NCI-H2227 treated with DMSO at 0.1 percent for 48 hours (cell line): ENCODE results near the gene TEKT1.
"Not testable (repeated sequence)": the region's sequence is repeated elsewhere in the genome, so short reads cannot be mapped to it uniquely, and the experiment has no call there.

Experiments used
- DNase-seq: peaks from one replicate; lab custom pipeline; 2025; lab: John Stamatoyannopoulos, UW

TEKT1 gene

DNA sequence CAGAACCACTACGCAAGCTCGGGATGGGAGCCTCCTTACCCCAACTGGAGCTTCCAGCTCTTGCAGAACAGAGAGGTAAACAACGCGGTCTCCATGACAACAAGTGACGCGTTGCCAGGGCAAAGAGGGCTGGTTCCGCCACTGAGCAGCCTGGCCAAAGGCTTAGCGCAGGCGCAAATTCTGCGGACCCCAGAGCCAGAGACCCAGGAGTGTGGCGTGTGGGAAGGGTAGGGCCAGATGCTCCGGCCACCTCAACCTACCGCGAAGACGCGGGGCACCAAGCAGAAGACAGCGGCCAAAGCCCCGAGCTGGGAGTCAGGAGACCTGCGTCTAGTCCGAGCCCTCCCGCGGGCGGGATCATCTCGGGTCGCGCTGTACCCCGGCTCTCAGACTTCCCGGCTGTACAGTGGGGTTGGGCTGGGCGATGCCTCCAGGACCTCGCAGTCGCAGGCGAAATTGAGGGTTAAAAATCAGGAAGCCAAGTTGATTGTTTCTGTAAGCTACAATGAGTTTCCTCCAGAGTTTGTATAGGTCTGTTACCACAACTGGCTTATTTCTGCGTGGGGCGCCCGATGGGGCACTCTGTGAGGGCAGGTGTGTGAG lies at the start of gene TEKT1:
TEKT1 (minus strand) TSS at position 69 of the 603 bp plus-strand sequence. CDS start 1,353 bp downstream, outside the sequence.
- DNase-seq, result peak; percentile 56

GRCh38 chr17:6879221-6879975 lies 47.9 kb upstream of the TEKT1 start:
- DNase-seq, result not testable (repeated sequence)

DNA sequence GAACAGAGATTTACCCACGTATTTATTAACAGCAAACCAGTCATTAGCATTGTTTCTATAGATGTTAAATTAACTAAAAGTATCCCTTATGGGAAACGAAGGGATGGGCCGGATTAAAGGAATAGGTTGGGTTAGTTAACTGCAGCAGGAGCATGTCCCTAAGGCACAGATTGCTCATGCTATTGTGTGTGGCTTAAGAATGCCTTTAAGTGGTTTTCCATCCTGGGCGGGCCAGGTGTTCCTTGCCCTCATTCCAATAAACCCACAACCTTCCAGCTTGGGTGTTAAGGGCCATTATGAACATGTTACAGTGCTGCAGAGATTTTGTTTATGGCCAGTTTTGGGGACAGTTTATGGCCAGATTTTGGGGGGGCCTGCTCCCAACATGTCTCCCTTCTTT lies 43.7 kb upstream of the TEKT1 start:
- not testable (repeated sequence) for DNase-seq

GRCh38 chr17:6872936-6873335 lies 41.4 kb upstream of the TEKT1 start:
- DNase-seq, result no peak

- no peak for DNase-seq
Measured at GRCh38 chr17:6870841-6871240, 39.3 kb upstream of the TEKT1 start.

- DNase-seq, result no peak
Measured at GRCh38 chr17:6868582-6868981, 37.1 kb upstream of the TEKT1 start.

DNA sequence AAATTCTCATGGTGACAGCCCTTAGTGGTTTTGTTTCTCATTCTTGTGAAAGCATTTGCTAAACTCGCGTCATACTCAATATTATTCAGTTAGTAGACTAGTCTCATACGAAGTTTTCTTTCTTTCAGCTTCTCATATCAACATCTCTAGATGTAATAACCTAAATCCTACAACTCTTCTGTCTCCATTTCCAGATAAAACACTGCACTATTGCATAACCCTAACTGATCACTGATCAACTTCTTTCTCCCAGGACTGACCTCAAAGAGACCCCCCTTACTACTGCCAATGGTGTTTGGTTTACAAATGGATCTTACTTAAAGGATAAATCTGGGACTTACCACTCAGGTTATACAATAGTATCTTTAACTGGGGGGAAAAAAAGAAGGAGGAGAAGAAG lies 36.3 kb upstream of the TEKT1 start:
- DNase-seq, result no peak

DNA sequence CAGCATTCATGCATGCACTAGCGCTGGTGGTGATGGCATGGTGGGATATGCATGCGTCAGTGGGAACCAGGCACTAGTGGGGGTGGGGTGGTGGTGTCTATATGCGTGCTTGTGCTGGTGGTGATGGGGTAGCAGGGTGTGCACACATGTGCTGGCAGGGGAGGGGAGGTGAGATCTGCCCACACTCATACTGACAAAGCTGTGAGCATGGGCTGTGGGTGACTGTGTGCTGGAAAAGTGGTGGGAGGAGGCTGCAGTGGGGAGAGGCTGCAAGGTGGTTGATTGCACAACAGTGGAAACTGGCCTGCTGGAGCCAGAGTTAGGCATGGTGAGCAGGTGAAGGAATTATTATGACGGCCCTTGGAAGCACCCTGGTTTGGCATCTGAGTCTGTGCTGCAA lies 31.3 kb upstream of the TEKT1 start:
- DNase-seq, result no peak

- DNase-seq, result no peak
Measured at GRCh38 chr17:6862122-6862521, 30.6 kb upstream of the TEKT1 start.

DNA sequence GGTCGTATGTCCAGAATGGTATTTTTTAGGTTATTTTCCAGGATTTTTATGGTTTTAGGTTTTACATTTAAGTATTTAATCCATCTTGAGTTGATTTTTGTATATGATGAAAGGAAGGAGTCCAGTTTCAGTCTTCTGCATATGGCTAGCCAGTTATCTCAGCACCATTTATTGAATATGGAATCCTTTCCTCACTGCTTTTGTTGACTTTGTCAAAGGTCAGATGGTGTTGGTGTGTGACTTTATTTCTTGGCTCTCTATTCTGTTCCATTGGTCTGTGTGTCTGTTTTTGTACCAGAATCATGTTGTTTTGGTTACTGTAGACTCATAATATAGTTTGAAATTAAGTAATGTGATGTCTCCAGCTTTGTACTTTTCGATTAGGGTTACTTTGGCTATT lies 26.4 kb upstream of the TEKT1 start:
- no peak for DNase-seq

DNA sequence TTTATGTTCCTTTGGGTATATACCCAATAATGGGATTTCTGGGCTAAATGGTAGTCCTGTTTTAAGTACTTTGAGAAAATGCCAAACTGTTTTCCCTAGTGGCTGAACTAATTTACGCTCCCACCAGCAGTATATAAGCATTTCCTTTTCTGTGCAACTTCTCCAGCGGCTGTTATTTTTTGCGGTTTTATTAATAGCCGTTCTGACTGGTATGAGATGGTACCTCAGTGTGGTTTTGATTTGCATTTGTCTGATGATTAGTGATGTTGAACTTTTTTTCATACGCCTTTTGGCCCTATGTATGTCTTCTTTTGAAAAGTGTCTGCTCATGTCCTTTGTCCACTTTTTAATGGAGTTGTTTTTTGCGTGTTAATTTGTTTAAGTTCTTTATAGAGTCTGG lies 25.8 kb upstream of the TEKT1 start:
- no peak for DNase-seq

GRCh38 chr17:6856051-6856450 lies 24.5 kb upstream of the TEKT1 start:
- no peak for DNase-seq

DNA sequence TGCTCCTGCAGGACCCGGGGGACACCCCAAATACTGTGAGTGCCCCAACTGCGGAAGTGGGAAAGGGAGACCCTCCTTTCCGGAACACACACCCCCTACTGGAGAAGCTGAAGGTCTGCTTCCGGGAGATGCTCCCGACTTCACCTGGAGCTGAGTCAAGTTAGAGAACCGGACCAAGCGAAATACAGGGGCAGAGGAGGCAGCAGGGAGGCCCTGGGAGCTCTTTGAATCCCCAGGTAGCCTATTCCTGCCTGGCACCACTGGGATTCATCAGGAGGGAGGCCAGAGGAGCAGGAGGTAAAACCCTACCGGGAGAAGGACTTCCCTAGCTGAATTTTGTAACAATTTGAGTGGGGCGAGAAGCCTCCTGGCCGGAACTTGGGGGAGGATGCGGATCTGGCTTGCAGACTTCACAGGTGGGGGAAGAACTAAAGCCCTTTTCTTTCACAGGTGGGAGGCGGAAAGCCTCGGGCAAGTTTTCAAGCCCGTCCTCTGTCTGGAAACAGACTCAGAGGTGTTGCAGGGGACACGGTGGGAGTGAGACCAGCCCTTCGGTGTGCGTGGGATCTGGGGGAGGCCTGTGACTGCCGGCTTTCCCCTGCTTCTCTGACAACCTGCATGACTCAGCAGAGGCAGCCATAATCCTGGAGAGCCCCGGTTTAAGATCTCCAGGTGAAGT lies 22.4 kb upstream of the TEKT1 start:
- DNase-seq, result no peak

DNA sequence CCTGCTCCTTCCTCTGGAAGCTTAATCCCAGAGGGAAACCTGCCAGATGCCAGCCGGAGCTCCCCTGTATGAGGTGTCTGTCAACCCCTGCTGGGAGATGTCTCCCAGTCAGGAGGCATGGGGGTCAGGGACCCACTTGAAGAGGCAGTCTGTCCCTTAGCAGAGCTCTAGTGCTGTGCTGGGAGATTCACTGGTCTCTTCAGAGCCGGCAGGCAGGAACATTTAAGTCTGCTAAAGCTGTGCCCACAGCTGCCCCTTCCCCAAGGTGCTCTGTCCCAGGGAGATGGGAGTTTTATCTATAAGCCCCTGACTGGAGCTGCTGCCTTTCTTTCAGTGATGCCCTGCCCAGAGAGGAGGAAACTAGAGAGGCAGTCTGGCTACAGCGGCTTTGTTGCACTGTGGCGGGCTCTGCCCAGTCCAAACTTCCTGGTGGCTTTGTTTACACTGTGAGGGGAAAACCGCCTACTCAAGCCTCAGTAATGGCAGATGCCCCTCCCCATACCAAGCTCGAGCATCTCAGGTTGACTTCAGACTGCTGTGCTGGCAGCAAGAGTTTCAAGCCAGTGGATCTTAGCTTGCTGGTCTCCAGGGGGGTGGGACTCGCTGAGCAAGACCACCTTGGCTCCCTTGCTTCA lies 17.1 kb upstream of the TEKT1 start:
- DNase-seq, result not testable (repeated sequence)

- DNase-seq, result not testable (repeated sequence)
Measured at GRCh38 chr17:6846138-6846537, 14.6 kb upstream of the TEKT1 start.

DNA sequence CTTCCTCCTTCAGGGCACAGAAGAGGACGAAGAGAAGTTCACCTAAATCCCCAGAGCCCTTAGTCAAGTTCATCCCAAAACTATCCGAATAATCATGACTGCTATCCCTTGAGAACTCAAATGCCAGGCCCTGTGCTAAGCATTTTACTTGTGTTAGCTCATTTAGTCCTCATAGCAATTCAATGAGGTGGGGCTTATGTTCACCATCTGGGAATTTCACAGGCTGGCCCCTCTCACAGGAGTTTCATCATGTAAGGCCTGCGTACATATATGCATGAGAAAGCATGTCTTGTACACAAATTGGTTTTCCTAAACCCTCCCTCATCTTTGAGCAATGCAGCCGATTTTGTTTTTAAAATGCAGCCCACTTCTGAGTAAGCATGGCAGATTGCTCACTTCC lies 12.9 kb upstream of the TEKT1 start:
- not testable (repeated sequence) for DNase-seq

- no peak for DNase-seq
Measured at GRCh38 chr17:6843241-6843880, 11.8 kb upstream of the TEKT1 start.

- not testable (repeated sequence) for DNase-seq
Measured at GRCh38 chr17:6841769-6842168, 10.2 kb upstream of the TEKT1 start.

DNA sequence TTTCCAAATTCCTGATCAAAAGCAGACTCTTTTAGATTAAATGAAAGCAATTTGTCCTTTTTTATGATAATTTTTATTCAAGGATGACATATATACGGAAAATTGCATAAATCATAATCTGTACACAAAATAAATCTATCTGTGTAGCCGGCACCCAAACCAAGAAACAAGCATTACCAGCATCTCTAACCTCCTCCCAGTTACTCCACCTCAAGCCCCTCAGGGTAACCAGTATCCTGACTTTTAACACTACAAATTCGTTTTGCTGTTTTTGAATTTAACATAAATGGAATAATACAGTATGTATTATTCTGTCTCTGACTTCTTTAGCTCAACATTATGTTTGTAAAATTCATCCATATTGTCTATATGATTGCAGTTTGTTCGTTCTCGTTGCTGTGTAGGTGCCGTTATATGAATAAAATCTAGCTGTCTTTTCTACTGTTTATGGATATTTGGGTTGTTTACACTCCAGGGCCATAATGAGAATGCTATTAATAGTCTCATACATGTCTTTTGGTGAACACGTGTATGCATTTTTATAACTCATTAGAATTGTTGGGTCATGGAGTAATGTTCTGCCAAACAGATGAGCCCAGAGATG lies 1.0 kb downstream of the TEKT1 start:
- no peak for DNase-seq

DNA sequence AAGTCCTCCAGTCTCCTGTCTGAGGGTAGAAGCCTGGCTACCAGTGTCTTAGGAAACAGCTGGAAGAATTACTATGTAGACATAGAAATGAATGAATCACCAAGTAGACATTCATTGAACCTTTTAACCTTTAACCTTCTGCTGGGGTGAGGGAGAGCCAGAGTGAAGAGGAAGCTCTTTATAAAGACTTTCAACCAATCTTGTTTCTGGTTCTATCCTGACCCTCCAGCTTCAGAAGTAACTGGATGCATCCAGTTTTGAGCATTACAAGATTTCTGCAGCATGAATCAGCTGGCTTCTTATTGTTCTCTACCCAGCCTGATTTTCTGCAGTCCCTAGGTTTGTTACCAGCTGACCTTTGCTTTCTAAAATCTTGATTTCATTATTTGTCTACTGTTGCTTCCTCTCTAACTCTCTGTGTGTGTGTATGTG lies 8.5 kb downstream of the TEKT1 start:
- no peak for DNase-seq

GRCh38 chr17:6818938-6819337 lies 12.6 kb downstream of the TEKT1 start:
- DNase-seq, result no peak

DNA sequence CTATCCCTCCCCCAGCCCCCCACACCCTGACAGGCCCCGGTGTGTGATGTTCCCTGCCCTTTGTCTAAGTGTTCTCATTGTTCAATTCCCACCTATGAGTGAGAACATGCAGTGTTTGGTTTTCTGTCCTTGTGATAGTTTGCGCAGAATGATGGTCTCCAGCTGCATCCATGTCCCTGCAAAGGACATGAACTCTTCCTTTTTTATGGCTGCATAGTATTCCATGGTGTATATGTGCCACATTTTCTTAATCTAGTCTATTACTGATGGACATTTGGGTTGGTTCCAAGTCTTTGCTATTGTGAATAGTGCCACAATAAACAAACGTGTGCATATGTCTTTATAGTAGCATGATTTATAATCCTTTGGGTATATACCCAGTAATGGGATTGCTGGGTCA lies 15.2 kb downstream of the TEKT1 start:
- not testable (repeated sequence) for DNase-seq
